Adrenal gland (tissue), 12 donors: ENCODE measurements around the gene PARD3B. TPM values are rescaled to one million over a fixed set of nuclear protein-coding genes. Genes with fewer than 3 reads are reported as not detected.

ENCODE experiments used
- DNase-seq, 7 donors: peaks; one replicate each; pipeline ENCODE4 v3.0.0-alpha.2; 2019 to 2020
- H3K27ac ChIP-seq, 5 donors: fragments of 200-600 bp; sonication (generic) in 4 of 5; 1 replicate in 3 of 5; 2 replicates in 2 of 5; pipeline versions ENCODE4 v1.5.1 to v1.8.0; 2016 to 2020; ENCODE audit warnings: mild to moderate bottlenecking in 1 of 5
- H3K27me3 ChIP-seq: fragments of 200-600 bp; 2 replicates; pipeline ENCODE4 v1.8.0; 2021
- H3K36me3 ChIP-seq, 2 donors: fragments of 200-600 bp; replicated peaks in 1 of 2; 1 replicate in 1 of 2; 2 replicates in 1 of 2; pipeline versions ENCODE4 v1.5.1 to v1.8.0; 2018 to 2022
- H3K4me1 ChIP-seq, 2 donors: fragments of 200-600 bp; replicated peaks in 1 of 2; 1 replicate in 1 of 2; 2 replicates in 1 of 2; pipeline versions ENCODE4 v1.5.1 to v1.8.0; 2018 to 2021
- H3K4me3 ChIP-seq, 4 donors: fragments of 200-600 bp; sonication (generic) in 3 of 4; one replicate each; pipeline ENCODE4 v1.5.1; 2016 to 2018
- H3K9me3 ChIP-seq, 3 donors: fragments of 200-600 bp; sonication (generic) in 1 of 3; replicated peaks in 1 of 3; 1 replicate in 2 of 3; 2 replicates in 1 of 3; pipeline versions ENCODE4 v1.5.1 to v1.8.0; 2016 to 2021
- CTCF ChIP-seq, 6 experiments: fragments of 450-650 bp in 4 of 6; fragments of 200-600 bp in 2 of 6; sonication (generic) in 1 of 6; IDR thresholded peaks; 1 replicate in 5 of 6; 2 replicates in 1 of 6; pipeline versions ENCODE4 v1.5.1 to v1.8.0; 2016 to 2021; ENCODE audit warnings: antibody characterized with exemption in 6 of 6, mild to moderate bottlenecking in 2 of 6, moderate library complexity in 1 of 6
- POLR2A ChIP-seq, 2 donors: fragments of 450-650 bp; IDR thresholded peaks; one replicate each; pipeline ENCODE4 v1.6.1; 2017; ENCODE audit warnings: antibody characterized with exemption in 2 of 2, mild to moderate bottlenecking in 2 of 2, moderate library complexity in 1 of 2
- WGBS, 4 donors: extraction: QIAGEN DNeasy Blood & Tissue Kit in 2 of 4; methylation state at CpG; one replicate each; pipeline versions ENCODE4 v1.1.5 to v1.1.7; 2013 to 2017; 5-methylcytosine and 5-hydroxymethylcytosine counted together
- intact Hi-C, 2 donors: fragments of 100-400 bp; cut with DNase I; formaldehyde crosslinking; loops; one replicate each; pipeline versions ENCODE4 v1.14.1 to v1.15.0; 2022 to 2023
- polyA plus RNA-seq, 3 donors: library from polyadenylated mRNA; stranded (reverse); fragments of 200-250 nt in 2 of 3; fragments of 350-450 nt in 1 of 3; fragmentation: Illumina TruSeq in 1 of 3; extraction: RNeasy Lipid Tissue Mini Kit (QIAGEN cat#74804) in 1 of 3; gene quantifications; one replicate each; pipeline ENCODE4 v1.2.3, GENCODE V29; 2013 to 2014
- total RNA-seq, 9 donors: library from RNA; depleted of rRNA in 4 of 9; stranded (reverse); fragments of >200 nt in 4 of 9; fragments of 120-200 nt in 1 of 9; fragmentation: NEBNext Ultra II Directional in 1 of 9; extraction: Animal tissue kit (Norgen Biotek cat#: 25700) in 1 of 9; gene quantifications; one replicate each; pipeline versions ENCODE4 v1.1.0 to v1.2.4, GENCODE V29; 2013 to 2023
- donor health status: healthy with polysubstance abuse.
- donor health status: Bipolar disorder and iron deficiency.
- donor health status: DM: yes; HTN: yes; CAD: no.
- donor health status: DM: no; HTN: no; CAD: no.
- donor health status: DM: no; HTN: no; CAD: no.
- donor health status: DM: yes; HTN: yes; CAD: no.

The PARD3B gene
- total and polyA plus RNA-seq, 12 donors: 1.9 to 20.4 (median 9.5) TPM

GRCh38 chr2:204615456-204615855 lies 70.2 kb downstream of the PARD3B start:
- WGBS, 4 donors: 42 to 60% (median 48%) methylated on average over 4 of the region's 4 CpGs
- no peak for TF ChIP-seq CTCF (IDR thresholded peaks at IDR 0.05)
- TF ChIP-seq POLR2A (IDR thresholded peaks at IDR 0.05): no peak
- H3K36me3 ChIP-seq: no peaks in the 10 kb centered on the region
- no peak overlapping the region for H3K4me3 ChIP-seq
- peaks cover 0 to 4% of the 10 kb centered on the region in 2 donors for H3K4me1 ChIP-seq
- no peak for DNase-seq
- no peaks in the 10 kb centered on the region for H3K27me3 ChIP-seq
- H3K27ac ChIP-seq: no peak overlapping the region
- H3K9me3 ChIP-seq: no peaks in the 10 kb centered on the region
- intact Hi-C loops: no loop called here

- DNase-seq: peak in 1 of 7 donors; percentile 57
- H3K27ac ChIP-seq: no peak overlapping the region
- H3K27me3 ChIP-seq: no peaks in the 10 kb centered on the region
- H3K36me3 ChIP-seq: no peaks in the 10 kb centered on the region
- TF ChIP-seq CTCF (IDR thresholded peaks at IDR 0.05) (peak in 1 of 6 experiments; percentile 26), POLR2A (IDR thresholded peaks at IDR 0.05) (no peak)
- H3K4me1 ChIP-seq: peaks cover 0 to 4% of the 10 kb centered on the region in 2 donors
- no peak overlapping the region for H3K4me3 ChIP-seq
- intact Hi-C loops: no loop called here
- 75 to 84% (median 81%) methylated on average over 2 of the region's 2 CpGs for WGBS, 4 donors
- no peaks in the 10 kb centered on the region for H3K9me3 ChIP-seq
Observed at GRCh38 chr2:204625135-204625534, 79.9 kb downstream of the PARD3B start.

GRCh38 chr2:204628926-204629712 lies 83.8 kb downstream of the PARD3B start:
- WGBS, 4 donors: 82 to 88% (median 84%) methylated on average over 7 of the region's 7 CpGs
- TF ChIP-seq CTCF (IDR thresholded peaks at IDR 0.05) (no peak), POLR2A (IDR thresholded peaks at IDR 0.05) (no peak)
- no peak for DNase-seq

GRCh38 chr2:204632410-204632809 lies 87.1 kb downstream of the PARD3B start:
- WGBS, 4 donors: 74 to 100% (median 92%) methylated on average over 3 of the region's 3 CpGs
- TF ChIP-seq CTCF (IDR thresholded peaks at IDR 0.05): no peak
- no peak for TF ChIP-seq POLR2A (IDR thresholded peaks at IDR 0.05)
- no peak overlapping the region for H3K4me3 ChIP-seq
- intact Hi-C loops: no loop called here
- no peaks in the 10 kb centered on the region for H3K4me1 ChIP-seq
- H3K27ac ChIP-seq: no peak overlapping the region
- H3K27me3 ChIP-seq: no peaks in the 10 kb centered on the region
- DNase-seq: no peak
- H3K36me3 ChIP-seq: no peaks in the 10 kb centered on the region
- H3K9me3 ChIP-seq: no peaks in the 10 kb centered on the region

More at GRCh38 chr2:204628926-204629712, 83.8 kb downstream of the PARD3B start:
- no peaks in the 10 kb centered on the region for H3K27me3 ChIP-seq
- H3K4me3 ChIP-seq: no peak overlapping the region
- intact Hi-C loops: no loop called here
- H3K9me3 ChIP-seq: no peaks in the 10 kb centered on the region
- no peak overlapping the region for H3K27ac ChIP-seq
- no peaks in the 10 kb centered on the region for H3K36me3 ChIP-seq
- H3K4me1 ChIP-seq: no peaks in the 10 kb centered on the region
